HEK293 (cell line): ENCODE results near the gene PPP1CC.

ENCODE experiments used
- CTCF ChIA-PET: fragments of 350-600 bp; formaldehyde crosslinking; extraction: SDS; loops from one replicate; lab custom pipeline; 2021; ENCODE audit warnings: antibody characterized with exemption; lab: Yijun Ruan, JAX
- POLR2A ChIA-PET: fragments of 300-600 bp; formaldehyde crosslinking; extraction: SDS; loops from one replicate; lab custom pipeline; 2020; ENCODE audit warnings: antibody characterized with exemption, inconsistent platforms; lab: Yijun Ruan, JAX
- H3K27ac ChIP-seq: fragments of 200-500 bp; sonication (Bioruptor generic); 2 replicates; pipeline ENCODE4 v1.5.1; 2014; ENCODE audit warnings: low read depth, low read length, control low read depth, inconsistent platforms; ENCODE audit errors: extremely low read depth
- H3K36me3 ChIP-seq, 2 experiments: fragments of 200-500 bp in 1 of 2; sonication (Bioruptor generic) in 1 of 2; 1 replicate in 1 of 2; 2 replicates in 1 of 2; pipeline ENCODE4 v1.5.1; 2014 to 2017; ENCODE audit warnings: inconsistent platforms in 2 of 2, low read length in 2 of 2; ENCODE audit not compliant: control insufficient read depth in 2 of 2, insufficient read depth in 1 of 2
- H3K4me1 ChIP-seq: fragments of 200-500 bp; sonication (Bioruptor generic); 2 replicates; pipeline ENCODE4 v1.5.1; 2014; ENCODE audit warnings: mild to moderate bottlenecking, low read length, inconsistent platforms; ENCODE audit not compliant: control insufficient read depth, insufficient read depth
- H3K4me3 ChIP-seq: 2 replicates; pipeline ENCODE4 v1.5.1; 2011; ENCODE audit warnings: low read depth, mild to moderate bottlenecking, control low read depth, low read length, moderate library complexity
- H3K9me3 ChIP-seq: fragments of 200-500 bp; sonication (Bioruptor generic); 2 replicates; pipeline ENCODE4 v1.5.1; 2014; ENCODE audit warnings: low read depth, low read length, inconsistent platforms; ENCODE audit not compliant: control insufficient read depth, insufficient read depth
- REPIN1 ChIP-seq: fragments of 450-650 bp; formaldehyde crosslinking; IDR thresholded peaks from 2 replicates; pipeline ENCODE4 v1.5.1; 2017; ENCODE audit warnings: missing biosample characterization, missing genetic modification characterization, low read depth
- SALL2 ChIP-seq: fragments of 450-650 bp; formaldehyde crosslinking; IDR thresholded peaks from 2 replicates; pipeline ENCODE4 v1.5.0; 2017; ENCODE audit warnings: missing biosample characterization, mild to moderate bottlenecking, missing genetic modification characterization, borderline replicate concordance
- SCRT1 ChIP-seq: fragments of 450-650 bp; formaldehyde crosslinking; IDR thresholded peaks from 2 replicates; pipeline ENCODE4 v1.5.1; 2016; ENCODE audit warnings: missing biosample characterization, missing genetic modification characterization, borderline replicate concordance
- SP2 ChIP-seq: fragments of 450-650 bp; formaldehyde crosslinking; IDR thresholded peaks from 2 replicates; pipeline ENCODE4 v1.5.1; 2016; ENCODE audit warnings: missing biosample characterization, missing genetic modification characterization
- ZNF211 ChIP-seq: fragments of 450-650 bp; formaldehyde crosslinking; IDR thresholded peaks from 2 replicates; pipeline ENCODE4 v1.5.1; 2016; ENCODE audit warnings: low read depth, missing biosample characterization, missing genetic modification characterization
- ZNF221 ChIP-seq: fragments of 450-650 bp; formaldehyde crosslinking; IDR thresholded peaks from 2 replicates; pipeline ENCODE4 v1.5.1; 2017; ENCODE audit warnings: missing biosample characterization, missing genetic modification characterization, borderline replicate concordance
- ZNF23 ChIP-seq: fragments of 450-650 bp; formaldehyde crosslinking; IDR thresholded peaks from 2 replicates; pipeline ENCODE4 v1.5.1; 2016; ENCODE audit warnings: missing biosample characterization, missing genetic modification characterization, borderline replicate concordance
- ZNF341 ChIP-seq: fragments of 450-650 bp; formaldehyde crosslinking; IDR thresholded peaks from 2 replicates; pipeline ENCODE4; 2016; ENCODE audit warnings: low read depth, missing biosample characterization, missing genetic modification characterization
- ZNF404 ChIP-seq: fragments of 450-650 bp; formaldehyde crosslinking; IDR thresholded peaks from 2 replicates; pipeline ENCODE4 v1.5.1; 2017; ENCODE audit warnings: missing biosample characterization, missing genetic modification characterization
- ZNF664 ChIP-seq: fragments of 450-650 bp; formaldehyde crosslinking; IDR thresholded peaks from 2 replicates; pipeline ENCODE4 v1.5.1; 2016; ENCODE audit warnings: missing biosample characterization, missing genetic modification characterization
- TF ChIP-seq, protein P1 (sequence below): fragments of 450-650 bp; formaldehyde crosslinking; IDR thresholded peaks from 2 replicates; pipeline ENCODE4 v1.5.1; 2016; ENCODE audit warnings: missing biosample characterization, missing genetic modification characterization
- TF ChIP-seq, protein P2 (sequence below): fragments of 450-650 bp; formaldehyde crosslinking; IDR thresholded peaks from 2 replicates; pipeline ENCODE4 v1.5.1; 2016; ENCODE audit warnings: missing biosample characterization, missing genetic modification characterization, low read depth
- TF ChIP-seq, protein P3 (sequence below): fragments of 450-650 bp; formaldehyde crosslinking; IDR thresholded peaks from 2 replicates; pipeline ENCODE4 v1.5.1; 2017; ENCODE audit warnings: missing biosample characterization, missing genetic modification characterization
- TF ChIP-seq, protein P4 (sequence below): fragments of 450-650 bp; formaldehyde crosslinking; IDR thresholded peaks from 2 replicates; pipeline ENCODE4 v1.5.1; 2016; ENCODE audit warnings: missing biosample characterization, missing genetic modification characterization
- TF ChIP-seq, protein P5 (sequence below): fragments of 450-650 bp; formaldehyde crosslinking; IDR thresholded peaks from 2 replicates; pipeline ENCODE4 v1.5.1; 2016; ENCODE audit warnings: missing biosample characterization, missing genetic modification characterization
- TF ChIP-seq, protein P6 (sequence below): fragments of 450-650 bp; formaldehyde crosslinking; IDR thresholded peaks from 2 replicates; pipeline ENCODE4 v1.5.1; 2016; ENCODE audit warnings: missing biosample characterization, missing genetic modification characterization, low read depth
- TF ChIP-seq, protein P7 (sequence below): fragments of 450-650 bp; formaldehyde crosslinking; conservative IDR thresholded peaks from 2 replicates; pipeline ENCODE4 v1.5.1; 2016; ENCODE audit warnings: low read depth, missing biosample characterization, missing genetic modification characterization

PPP1CC gene

DNA sequence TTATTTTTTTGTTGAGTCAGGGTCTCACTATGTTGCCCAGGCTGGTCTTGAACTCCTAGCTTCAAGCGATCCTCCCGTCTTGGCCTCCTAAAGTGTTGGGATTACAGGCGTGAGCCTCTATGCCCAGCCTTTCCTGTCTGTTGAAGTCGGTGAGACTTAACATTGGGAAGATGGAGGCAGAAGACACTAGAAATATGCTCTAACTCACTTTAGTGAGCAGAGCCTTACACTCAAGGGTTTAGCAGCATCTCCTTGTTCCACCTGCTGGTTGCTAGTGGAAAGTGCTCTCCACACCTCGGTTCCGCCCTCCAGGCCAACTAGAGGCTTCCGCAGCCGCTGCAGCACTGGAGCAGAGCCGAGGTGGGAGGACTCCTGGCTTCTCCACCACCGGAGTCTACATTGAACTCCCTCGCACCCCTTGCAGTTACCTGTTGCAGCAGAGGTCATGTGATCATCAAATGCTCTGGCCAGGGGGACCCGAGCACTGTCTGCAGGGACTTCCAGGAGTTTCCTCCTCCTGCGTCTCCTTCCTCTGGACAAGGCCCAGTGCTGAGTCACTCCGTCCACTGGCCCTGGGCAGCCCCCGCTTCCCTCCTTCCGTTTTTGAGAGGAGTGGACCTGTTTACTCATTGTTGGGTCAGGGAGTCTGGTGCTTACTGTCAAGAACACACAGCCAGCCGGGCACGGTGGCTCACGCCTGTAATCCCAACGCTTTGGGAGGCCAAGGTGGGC lies 44.4 kb downstream of the PPP1CC start (continued):
- TF ChIP-seq SCRT1 (0 out of 2 replicates have a peak, but pooled peaks have one; percentile 17), ZNF221 (no peak)

DNA sequence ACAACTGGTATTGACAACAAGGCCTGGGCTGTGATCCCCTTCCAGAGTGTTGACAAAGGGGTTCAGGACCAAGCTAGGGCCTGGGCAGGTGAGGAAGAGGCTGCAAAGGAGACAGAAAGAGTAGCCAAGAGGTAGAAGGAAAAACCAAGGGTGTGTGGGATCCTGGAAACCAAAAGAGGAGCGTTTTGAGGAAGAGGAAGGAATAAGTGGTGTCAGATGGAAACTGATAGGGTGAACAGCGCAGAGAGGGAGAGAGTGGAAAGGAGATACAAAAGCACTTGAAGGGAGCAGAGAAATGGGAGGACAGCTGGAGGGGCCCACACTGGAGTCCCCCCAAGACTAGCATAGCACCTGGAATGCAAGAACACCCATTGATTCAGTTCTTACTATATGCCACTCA lies 45.5 kb downstream of the PPP1CC start:
- ChIA-PET CTCF (interaction anchor here (0.6 to 1.3 kb wide), 4 partner anchors 13 to 247 kb away, joined by 3 to 7 read pairs (median 3); partner anchors contain the start of gene ARPC3), POLR2A (no interaction called here)
- no peaks in the 10 kb centered on the region for H3K9me3 ChIP-seq
- no peaks in the 10 kb centered on the region for H3K4me1 ChIP-seq
- no peak overlapping the region for H3K27ac ChIP-seq
- no peaks in the 10 kb centered on the region for H3K36me3 ChIP-seq
- H3K4me3 ChIP-seq: no peak overlapping the region
- no peak for TF ChIP-seq SALL2
- TF ChIP-seq, protein P1, sequence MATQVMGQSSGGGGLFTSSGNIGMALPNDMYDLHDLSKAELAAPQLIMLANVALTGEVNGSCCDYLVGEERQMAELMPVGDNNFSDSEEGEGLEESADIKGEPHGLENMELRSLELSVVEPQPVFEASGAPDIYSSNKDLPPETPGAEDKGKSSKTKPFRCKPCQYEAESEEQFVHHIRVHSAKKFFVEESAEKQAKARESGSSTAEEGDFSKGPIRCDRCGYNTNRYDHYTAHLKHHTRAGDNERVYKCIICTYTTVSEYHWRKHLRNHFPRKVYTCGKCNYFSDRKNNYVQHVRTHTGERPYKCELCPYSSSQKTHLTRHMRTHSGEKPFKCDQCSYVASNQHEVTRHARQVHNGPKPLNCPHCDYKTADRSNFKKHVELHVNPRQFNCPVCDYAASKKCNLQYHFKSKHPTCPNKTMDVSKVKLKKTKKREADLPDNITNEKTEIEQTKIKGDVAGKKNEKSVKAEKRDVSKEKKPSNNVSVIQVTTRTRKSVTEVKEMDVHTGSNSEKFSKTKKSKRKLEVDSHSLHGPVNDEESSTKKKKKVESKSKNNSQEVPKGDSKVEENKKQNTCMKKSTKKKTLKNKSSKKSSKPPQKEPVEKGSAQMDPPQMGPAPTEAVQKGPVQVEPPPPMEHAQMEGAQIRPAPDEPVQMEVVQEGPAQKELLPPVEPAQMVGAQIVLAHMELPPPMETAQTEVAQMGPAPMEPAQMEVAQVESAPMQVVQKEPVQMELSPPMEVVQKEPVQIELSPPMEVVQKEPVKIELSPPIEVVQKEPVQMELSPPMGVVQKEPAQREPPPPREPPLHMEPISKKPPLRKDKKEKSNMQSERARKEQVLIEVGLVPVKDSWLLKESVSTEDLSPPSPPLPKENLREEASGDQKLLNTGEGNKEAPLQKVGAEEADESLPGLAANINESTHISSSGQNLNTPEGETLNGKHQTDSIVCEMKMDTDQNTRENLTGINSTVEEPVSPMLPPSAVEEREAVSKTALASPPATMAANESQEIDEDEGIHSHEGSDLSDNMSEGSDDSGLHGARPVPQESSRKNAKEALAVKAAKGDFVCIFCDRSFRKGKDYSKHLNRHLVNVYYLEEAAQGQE (tag by site-specific recombination): no peak
- TF ChIP-seq REPIN1 (tag by site-specific recombination): no peak
- TF ChIP-seq, protein P2, sequence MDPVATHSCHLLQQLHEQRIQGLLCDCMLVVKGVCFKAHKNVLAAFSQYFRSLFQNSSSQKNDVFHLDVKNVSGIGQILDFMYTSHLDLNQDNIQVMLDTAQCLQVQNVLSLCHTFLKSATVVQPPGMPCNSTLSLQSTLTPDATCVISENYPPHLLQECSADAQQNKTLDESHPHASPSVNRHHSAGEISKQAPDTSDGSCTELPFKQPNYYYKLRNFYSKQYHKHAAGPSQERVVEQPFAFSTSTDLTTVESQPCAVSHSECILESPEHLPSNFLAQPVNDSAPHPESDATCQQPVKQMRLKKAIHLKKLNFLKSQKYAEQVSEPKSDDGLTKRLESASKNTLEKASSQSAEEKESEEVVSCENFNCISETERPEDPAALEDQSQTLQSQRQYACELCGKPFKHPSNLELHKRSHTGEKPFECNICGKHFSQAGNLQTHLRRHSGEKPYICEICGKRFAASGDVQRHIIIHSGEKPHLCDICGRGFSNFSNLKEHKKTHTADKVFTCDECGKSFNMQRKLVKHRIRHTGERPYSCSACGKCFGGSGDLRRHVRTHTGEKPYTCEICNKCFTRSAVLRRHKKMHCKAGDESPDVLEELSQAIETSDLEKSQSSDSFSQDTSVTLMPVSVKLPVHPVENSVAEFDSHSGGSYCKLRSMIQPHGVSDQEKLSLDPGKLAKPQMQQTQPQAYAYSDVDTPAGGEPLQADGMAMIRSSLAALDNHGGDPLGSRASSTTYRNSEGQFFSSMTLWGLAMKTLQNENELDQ (tag by site-specific recombination): no peak
- TF ChIP-seq, protein P3, sequence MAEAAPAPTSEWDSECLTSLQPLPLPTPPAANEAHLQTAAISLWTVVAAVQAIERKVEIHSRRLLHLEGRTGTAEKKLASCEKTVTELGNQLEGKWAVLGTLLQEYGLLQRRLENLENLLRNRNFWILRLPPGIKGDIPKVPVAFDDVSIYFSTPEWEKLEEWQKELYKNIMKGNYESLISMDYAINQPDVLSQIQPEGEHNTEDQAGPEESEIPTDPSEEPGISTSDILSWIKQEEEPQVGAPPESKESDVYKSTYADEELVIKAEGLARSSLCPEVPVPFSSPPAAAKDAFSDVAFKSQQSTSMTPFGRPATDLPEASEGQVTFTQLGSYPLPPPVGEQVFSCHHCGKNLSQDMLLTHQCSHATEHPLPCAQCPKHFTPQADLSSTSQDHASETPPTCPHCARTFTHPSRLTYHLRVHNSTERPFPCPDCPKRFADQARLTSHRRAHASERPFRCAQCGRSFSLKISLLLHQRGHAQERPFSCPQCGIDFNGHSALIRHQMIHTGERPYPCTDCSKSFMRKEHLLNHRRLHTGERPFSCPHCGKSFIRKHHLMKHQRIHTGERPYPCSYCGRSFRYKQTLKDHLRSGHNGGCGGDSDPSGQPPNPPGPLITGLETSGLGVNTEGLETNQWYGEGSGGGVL (tag by site-specific recombination): no peak
- TF ChIP-seq, protein P4, sequence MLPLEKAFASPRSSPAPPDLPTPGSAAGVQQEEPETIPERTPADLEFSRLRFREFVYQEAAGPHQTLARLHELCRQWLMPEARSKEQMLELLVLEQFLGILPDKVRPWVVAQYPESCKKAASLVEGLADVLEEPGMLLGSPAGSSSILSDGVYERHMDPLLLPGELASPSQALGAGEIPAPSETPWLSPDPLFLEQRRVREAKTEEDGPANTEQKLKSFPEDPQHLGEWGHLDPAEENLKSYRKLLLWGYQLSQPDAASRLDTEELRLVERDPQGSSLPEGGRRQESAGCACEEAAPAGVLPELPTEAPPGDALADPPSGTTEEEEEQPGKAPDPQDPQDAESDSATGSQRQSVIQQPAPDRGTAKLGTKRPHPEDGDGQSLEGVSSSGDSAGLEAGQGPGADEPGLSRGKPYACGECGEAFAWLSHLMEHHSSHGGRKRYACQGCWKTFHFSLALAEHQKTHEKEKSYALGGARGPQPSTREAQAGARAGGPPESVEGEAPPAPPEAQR (tag by site-specific recombination): no peak
- TF ChIP-seq ZNF664 (tag by site-specific recombination): no peak
- TF ChIP-seq SP2 (tag by site-specific recombination): no peak
- no peak for TF ChIP-seq ZNF23 (tag by site-specific recombination)
- no peak for TF ChIP-seq ZNF211 (tag by site-specific recombination)
- no peak for TF ChIP-seq ZNF341 (tag by site-specific recombination)
- TF ChIP-seq, protein P5, sequence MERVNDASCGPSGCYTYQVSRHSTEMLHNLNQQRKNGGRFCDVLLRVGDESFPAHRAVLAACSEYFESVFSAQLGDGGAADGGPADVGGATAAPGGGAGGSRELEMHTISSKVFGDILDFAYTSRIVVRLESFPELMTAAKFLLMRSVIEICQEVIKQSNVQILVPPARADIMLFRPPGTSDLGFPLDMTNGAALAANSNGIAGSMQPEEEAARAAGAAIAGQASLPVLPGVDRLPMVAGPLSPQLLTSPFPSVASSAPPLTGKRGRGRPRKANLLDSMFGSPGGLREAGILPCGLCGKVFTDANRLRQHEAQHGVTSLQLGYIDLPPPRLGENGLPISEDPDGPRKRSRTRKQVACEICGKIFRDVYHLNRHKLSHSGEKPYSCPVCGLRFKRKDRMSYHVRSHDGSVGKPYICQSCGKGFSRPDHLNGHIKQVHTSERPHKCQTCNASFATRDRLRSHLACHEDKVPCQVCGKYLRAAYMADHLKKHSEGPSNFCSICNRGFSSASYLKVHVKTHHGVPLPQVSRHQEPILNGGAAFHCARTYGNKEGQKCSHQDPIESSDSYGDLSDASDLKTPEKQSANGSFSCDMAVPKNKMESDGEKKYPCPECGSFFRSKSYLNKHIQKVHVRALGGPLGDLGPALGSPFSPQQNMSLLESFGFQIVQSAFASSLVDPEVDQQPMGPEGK (tag by site-specific recombination): no peak
- TF ChIP-seq ZNF404 (tag by site-specific recombination): no peak
- TF ChIP-seq, protein P6, sequence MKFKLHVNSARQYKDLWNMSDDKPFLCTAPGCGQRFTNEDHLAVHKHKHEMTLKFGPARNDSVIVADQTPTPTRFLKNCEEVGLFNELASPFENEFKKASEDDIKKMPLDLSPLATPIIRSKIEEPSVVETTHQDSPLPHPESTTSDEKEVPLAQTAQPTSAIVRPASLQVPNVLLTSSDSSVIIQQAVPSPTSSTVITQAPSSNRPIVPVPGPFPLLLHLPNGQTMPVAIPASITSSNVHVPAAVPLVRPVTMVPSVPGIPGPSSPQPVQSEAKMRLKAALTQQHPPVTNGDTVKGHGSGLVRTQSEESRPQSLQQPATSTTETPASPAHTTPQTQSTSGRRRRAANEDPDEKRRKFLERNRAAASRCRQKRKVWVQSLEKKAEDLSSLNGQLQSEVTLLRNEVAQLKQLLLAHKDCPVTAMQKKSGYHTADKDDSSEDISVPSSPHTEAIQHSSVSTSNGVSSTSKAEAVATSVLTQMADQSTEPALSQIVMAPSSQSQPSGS (tag by site-specific recombination): no peak
- TF ChIP-seq, protein P7, sequence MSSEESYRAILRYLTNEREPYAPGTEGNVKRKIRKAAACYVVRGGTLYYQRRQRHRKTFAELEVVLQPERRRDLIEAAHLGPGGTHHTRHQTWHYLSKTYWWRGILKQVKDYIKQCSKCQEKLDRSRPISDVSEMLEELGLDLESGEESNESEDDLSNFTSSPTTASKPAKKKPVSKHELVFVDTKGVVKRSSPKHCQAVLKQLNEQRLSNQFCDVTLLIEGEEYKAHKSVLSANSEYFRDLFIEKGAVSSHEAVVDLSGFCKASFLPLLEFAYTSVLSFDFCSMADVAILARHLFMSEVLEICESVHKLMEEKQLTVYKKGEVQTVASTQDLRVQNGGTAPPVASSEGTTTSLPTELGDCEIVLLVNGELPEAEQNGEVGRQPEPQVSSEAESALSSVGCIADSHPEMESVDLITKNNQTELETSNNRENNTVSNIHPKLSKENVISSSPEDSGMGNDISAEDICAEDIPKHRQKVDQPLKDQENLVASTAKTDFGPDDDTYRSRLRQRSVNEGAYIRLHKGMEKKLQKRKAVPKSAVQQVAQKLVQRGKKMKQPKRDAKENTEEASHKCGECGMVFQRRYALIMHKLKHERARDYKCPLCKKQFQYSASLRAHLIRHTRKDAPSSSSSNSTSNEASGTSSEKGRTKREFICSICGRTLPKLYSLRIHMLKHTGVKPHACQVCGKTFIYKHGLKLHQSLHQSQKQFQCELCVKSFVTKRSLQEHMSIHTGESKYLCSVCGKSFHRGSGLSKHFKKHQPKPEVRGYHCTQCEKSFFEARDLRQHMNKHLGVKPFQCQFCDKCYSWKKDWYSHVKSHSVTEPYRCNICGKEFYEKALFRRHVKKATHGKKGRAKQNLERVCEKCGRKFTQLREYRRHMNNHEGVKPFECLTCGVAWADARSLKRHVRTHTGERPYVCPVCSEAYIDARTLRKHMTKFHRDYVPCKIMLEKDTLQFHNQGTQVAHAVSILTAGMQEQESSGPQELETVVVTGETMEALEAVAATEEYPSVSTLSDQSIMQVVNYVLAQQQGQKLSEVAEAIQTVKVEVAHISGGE (tag by site-specific recombination): no peak
